ENCODE data around the gene ARFGAP3. TPM values are rescaled to one million over a fixed set of nuclear protein-coding genes. Genes with fewer than 3 reads are reported as not detected.

ARFGAP3 gene
- total RNA-seq, 2 experiments from 2014 or later = 27.1 to 27.2 TPM

GRCh38 chr22:42902875-42903510 is 45.9 kb upstream of the ARFGAP3 start:
- Mint-ChIP-seq H3K4me1 (ENCODE audit: low read depth) (no peaks in the 10 kb centered on the region), H3K27me3 (no peaks in the 10 kb centered on the region), H3K9me3 (no peaks in the 10 kb centered on the region), H3K27ac (no peak overlapping the region), H3K36me3 (ENCODE audit: low read depth) (peaks cover 2% of the 10 kb centered on the region), H3K4me3 (no peak overlapping the region)
- intact Hi-C loops (cut with micrococcal nuclease) = no loop called here
- no peak for TF ChIP-seq CTCF (IDR thresholded peaks at IDR 0.05)
- ChIA-PET POLR2A (interaction anchor here (0.8 to 1.1 kb wide), 2 partner anchors 31 to 110 kb away, joined by 3 read pairs; no protein-coding TSS in a partner anchor), CTCF (interaction anchor here (0.8 to 1.8 kb wide), 3 partner anchors 9 to 131 kb away, joined by 3 to 7 read pairs (median 3); no protein-coding TSS in a partner anchor)
- ATAC-seq = no peak
- no peak for DNase-seq

- Mint-ChIP-seq H3K9me3 (no peaks in the 10 kb centered on the region), H3K4me1 (ENCODE audit: low read depth) (peaks cover 2% of the 10 kb centered on the region), H3K27ac (no peak overlapping the region), H3K4me3 (no peak overlapping the region), H3K27me3 (no peaks in the 10 kb centered on the region), H3K36me3 (ENCODE audit: low read depth) (peaks cover 2% of the 10 kb centered on the region)
- DNase-seq (no peak), ATAC-seq (no peak)
- intact Hi-C loops (cut with micrococcal nuclease) = no loop called here
- peak; percentile 29 for TF ChIP-seq CTCF (IDR thresholded peaks at IDR 0.05)
- POLR2A ChIA-PET = interaction anchor here (0.6 to 1.1 kb wide), 3 partner anchors 32 to 489 kb away, joined by 3 read pairs; no protein-coding TSS in a partner anchor
- CTCF ChIA-PET = interaction anchor here (0.8 to 2.0 kb wide), 8 partner anchors 8 to 150 kb away, joined by 3 to 7 read pairs (median 3); no protein-coding TSS in a partner anchor
Observed at GRCh38 chr22:42901790-42902508, 44.9 kb upstream of the ARFGAP3 start.

GRCh38 chr22:42897960-42898359 is 40.9 kb upstream of the ARFGAP3 start:
- no peak for TF ChIP-seq CTCF (IDR thresholded peaks at IDR 0.05)
- ATAC-seq (no peak), DNase-seq (no peak)
- Mint-ChIP-seq H3K27me3 (no peaks in the 10 kb centered on the region), H3K36me3 (ENCODE audit: low read depth) (no peaks in the 10 kb centered on the region), H3K4me3 (no peak overlapping the region), H3K27ac (no peak overlapping the region), H3K9me3 (no peaks in the 10 kb centered on the region), H3K4me1 (ENCODE audit: low read depth) (peaks cover 32% of the 10 kb centered on the region)
- ChIA-PET CTCF (no interaction called here), POLR2A (interaction anchor here (0.9 kb wide), 1 partner anchor 13 kb away, joined by 3 read pairs; no protein-coding TSS in a partner anchor)
- intact Hi-C loops (cut with micrococcal nuclease) = no loop called here

- no peak overlapping the region for H3K4me3 Mint-ChIP-seq
- ATAC-seq (no peak), DNase-seq (no peak)
- intact Hi-C loops (cut with micrococcal nuclease) = no loop called here
- TF ChIP-seq CTCF (IDR thresholded peaks at IDR 0.05) = no peak
- H3K36me3 Mint-ChIP-seq (ENCODE audit: low read depth) = peaks cover 2% of the 10 kb centered on the region
- peak overlapping the region; percentile 5 for H3K27ac Mint-ChIP-seq
- H3K9me3 Mint-ChIP-seq = no peaks in the 10 kb centered on the region
- ChIA-PET CTCF (interaction anchor here (0.8 to 2.7 kb wide), 5 partner anchors 9 to 165 kb away, joined by 3 to 7 read pairs (median 4); no protein-coding TSS in a partner anchor), POLR2A (interaction anchor here (1.5 kb wide), 1 partner anchor 118 kb away, joined by 3 read pairs; no protein-coding TSS in a partner anchor)
- no peaks in the 10 kb centered on the region for H3K27me3 Mint-ChIP-seq
- peaks cover 32% of the 10 kb centered on the region for H3K4me1 Mint-ChIP-seq (ENCODE audit: low read depth)
Observed at GRCh38 chr22:42895541-42895981, 38.5 kb upstream of the ARFGAP3 start.
